Activated CD4-positive, alpha-beta memory T cell treated with anti-CD3 and anti-CD28 coated beads, Interleukin-2, amount 10 ng/mL, durations not matched to agents 7 days and 5 days (primary cell): ENCODE data around the gene PRKAG2. TPM values are rescaled to one million over a fixed set of nuclear protein-coding genes. Genes with fewer than 3 reads are reported as not detected.

ENCODE experiments used
- CTCF ChIA-PET: fragments of 350-600 bp; sonication (Branson Sonifier 250); formaldehyde crosslinking; loops from one replicate; lab custom pipeline; 2021; ENCODE audit warnings: antibody characterized with exemption, inconsistent platforms; lab: Charles Lee
- POLR2A ChIA-PET: fragments of 350-600 bp; sonication (Branson Sonifier 250); formaldehyde crosslinking; loops from one replicate; lab custom pipeline; 2021; ENCODE audit warnings: antibody characterized with exemption; lab: Charles Lee
- DNase-seq: peaks from one replicate; pipeline ENCODE4 v3.0.0-alpha.2; 2020
- H3K27ac Mint-ChIP-seq: one replicate; pipeline ENCODE4 v1.8.0; 2021; ENCODE audit warnings: mild to moderate bottlenecking, mixed read lengths
- H3K27me3 Mint-ChIP-seq: one replicate; pipeline ENCODE4 v1.8.0; 2021; ENCODE audit warnings: mixed read lengths
- H3K36me3 Mint-ChIP-seq: one replicate; pipeline ENCODE4 v1.8.0; 2021; ENCODE audit warnings: low read depth, mixed read lengths
- H3K4me1 Mint-ChIP-seq: one replicate; pipeline ENCODE4 v1.8.0; 2021; ENCODE audit warnings: mixed read lengths
- H3K4me3 Mint-ChIP-seq: one replicate; pipeline ENCODE4 v1.8.0; 2021; ENCODE audit warnings: mild to moderate bottlenecking, mixed read lengths
- H3K9me3 Mint-ChIP-seq: one replicate; pipeline ENCODE4 v1.8.0; 2021; ENCODE audit warnings: mixed read lengths
- total RNA-seq, 2 experiments: library from RNA; stranded (reverse); gene quantifications; one replicate each; pipeline ENCODE4 v1.2.3, GENCODE V29; 2021

The PRKAG2 gene
- total RNA-seq, 2 experiments from 2014 or later = 25.4 to 33.7 TPM

DNA sequence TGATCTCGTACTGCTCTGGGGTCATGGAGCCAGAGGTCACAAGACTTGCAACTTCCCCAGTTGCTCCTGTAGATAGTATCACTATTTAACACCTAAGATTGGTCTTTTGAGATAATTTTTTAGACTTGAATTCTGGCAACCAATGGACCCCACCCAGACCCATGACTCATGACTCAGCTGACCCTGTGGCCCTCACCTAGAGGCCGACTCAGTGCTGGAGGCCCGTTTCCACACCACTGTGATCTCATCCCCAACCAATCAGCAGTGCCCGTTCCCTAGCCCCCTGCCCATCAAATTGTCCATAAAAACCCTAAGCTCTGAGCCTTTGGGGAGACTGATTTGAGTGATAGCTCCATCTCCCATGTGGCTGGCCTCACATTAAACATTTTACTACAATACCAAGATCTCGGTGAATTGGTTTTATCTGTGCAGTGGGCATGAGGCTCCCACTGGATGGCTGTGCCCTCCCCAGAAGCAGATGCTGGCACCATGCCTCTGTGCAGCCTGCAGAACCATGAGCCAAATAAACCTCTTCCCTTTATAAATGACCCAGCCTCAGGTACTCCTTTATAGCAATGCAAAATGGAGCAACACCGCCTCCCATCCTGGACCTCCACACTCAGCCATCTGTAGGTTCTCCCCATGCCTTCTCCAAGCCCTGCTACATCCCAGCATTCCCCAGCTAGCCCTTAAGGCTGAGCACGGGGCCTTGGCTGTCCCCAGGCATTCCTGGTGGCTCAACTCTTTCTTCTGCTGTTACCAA is 98.8 kb downstream of the PRKAG2 start:
- Mint-ChIP-seq H3K27me3 (no peaks in the 10 kb centered on the region), H3K4me1 (peaks cover 4% of the 10 kb centered on the region), H3K27ac (no peak overlapping the region), H3K36me3 (no peaks in the 10 kb centered on the region), H3K4me3 (no peak overlapping the region), H3K9me3 (no peaks in the 10 kb centered on the region)
- ChIA-PET POLR2A (no interaction called here), CTCF (interaction anchor here (1.0 kb wide), 1 partner anchor 21 kb away, joined by 3 read pairs; no protein-coding TSS in a partner anchor)
- DNase-seq = no peak

- Mint-ChIP-seq H3K9me3 (no peaks in the 10 kb centered on the region), H3K27me3 (no peaks in the 10 kb centered on the region), H3K4me3 (no peak overlapping the region), H3K36me3 (no peaks in the 10 kb centered on the region), H3K4me1 (no peaks in the 10 kb centered on the region), H3K27ac (no peak overlapping the region)
- ChIA-PET CTCF (no interaction called here), POLR2A (no interaction called here)
- DNase-seq = no peak
These were observed 99.4 kb downstream of the PRKAG2 start for GRCh38 chr7:151777495-151777880.

DNA sequence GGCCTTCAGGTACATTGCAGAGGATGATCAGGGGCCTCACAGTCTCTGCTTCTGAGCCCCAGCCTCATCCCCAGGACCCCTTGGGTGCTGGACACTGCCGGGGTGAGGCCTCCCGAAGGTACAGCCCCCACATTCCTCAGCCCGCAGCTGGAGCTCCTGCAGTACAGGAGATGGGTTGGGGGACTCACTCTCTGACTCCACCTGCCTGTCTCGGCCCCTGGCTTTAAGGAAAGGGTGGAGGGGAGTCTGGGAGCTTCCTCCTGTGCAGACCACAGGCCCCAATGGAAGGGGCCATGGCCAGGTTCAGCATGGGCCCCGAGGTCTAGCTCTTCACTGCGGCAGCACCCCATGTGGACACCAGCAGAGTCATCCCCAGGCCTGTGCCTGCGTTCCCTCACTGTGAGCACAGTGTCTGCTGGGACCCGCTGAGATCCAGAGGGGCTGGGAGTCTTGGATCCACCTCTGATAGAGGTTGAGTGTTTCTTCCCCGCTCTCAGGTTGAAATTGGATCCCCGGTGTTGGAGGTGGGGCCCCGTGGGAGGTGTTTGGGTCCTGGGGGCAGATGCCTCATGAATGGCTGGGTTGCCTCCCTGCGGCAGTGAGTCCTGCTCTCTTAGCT is 99.9 kb downstream of the PRKAG2 start:
- Mint-ChIP-seq H3K9me3 (no peaks in the 10 kb centered on the region), H3K4me1 (no peaks in the 10 kb centered on the region), H3K27ac (no peak overlapping the region), H3K4me3 (no peak overlapping the region), H3K27me3 (no peaks in the 10 kb centered on the region), H3K36me3 (no peaks in the 10 kb centered on the region)
- ChIA-PET CTCF (no interaction called here), POLR2A (no interaction called here)
- no peak for DNase-seq

GRCh38 chr7:151776446-151776845 is 100.5 kb downstream of the PRKAG2 start:
- POLR2A ChIA-PET = no interaction called here
- no peak overlapping the region for H3K4me3 Mint-ChIP-seq
- no peaks in the 10 kb centered on the region for H3K27me3 Mint-ChIP-seq
- H3K9me3 Mint-ChIP-seq = no peaks in the 10 kb centered on the region
- H3K4me1 Mint-ChIP-seq = no peaks in the 10 kb centered on the region
- no peak for DNase-seq
- CTCF ChIA-PET = no interaction called here
- H3K36me3 Mint-ChIP-seq = no peaks in the 10 kb centered on the region
- no peak overlapping the region for H3K27ac Mint-ChIP-seq

- POLR2A ChIA-PET = no interaction called here
- H3K4me1 Mint-ChIP-seq = no peaks in the 10 kb centered on the region
- H3K9me3 Mint-ChIP-seq = no peaks in the 10 kb centered on the region
- H3K27ac Mint-ChIP-seq = no peak overlapping the region
- H3K4me3 Mint-ChIP-seq = no peak overlapping the region
- no peaks in the 10 kb centered on the region for H3K27me3 Mint-ChIP-seq
- H3K36me3 Mint-ChIP-seq = no peaks in the 10 kb centered on the region
- DNase-seq = no peak
- CTCF ChIA-PET = interaction anchor here (3.2 kb wide), 1 partner anchor 7 kb away, joined by 9 read pairs; no protein-coding TSS in a partner anchor
These were observed 101.1 kb downstream of the PRKAG2 start for GRCh38 chr7:151775547-151776443.

GRCh38 chr7:151774951-151775350 is 102.0 kb downstream of the PRKAG2 start:
- no peak overlapping the region for H3K4me3 Mint-ChIP-seq
- ChIA-PET POLR2A (no interaction called here), CTCF (interaction anchor here (3.2 kb wide), 1 partner anchor 8 kb away, joined by 9 read pairs; no protein-coding TSS in a partner anchor)
- H3K27ac Mint-ChIP-seq = no peak overlapping the region
- H3K9me3 Mint-ChIP-seq = no peaks in the 10 kb centered on the region
- peaks cover 6% of the 10 kb centered on the region for H3K4me1 Mint-ChIP-seq
- no peaks in the 10 kb centered on the region for H3K36me3 Mint-ChIP-seq
- no peaks in the 10 kb centered on the region for H3K27me3 Mint-ChIP-seq
- no peak for DNase-seq

GRCh38 chr7:151773797-151774196 is 103.1 kb downstream of the PRKAG2 start:
- Mint-ChIP-seq H3K36me3 (no peaks in the 10 kb centered on the region), H3K27ac (no peak overlapping the region), H3K27me3 (no peaks in the 10 kb centered on the region), H3K9me3 (no peaks in the 10 kb centered on the region), H3K4me1 (peaks cover 17% of the 10 kb centered on the region), H3K4me3 (no peak overlapping the region)
- ChIA-PET POLR2A (no interaction called here), CTCF (interaction anchor here (3.2 kb wide), 1 partner anchor 9 kb away, joined by 9 read pairs; no protein-coding TSS in a partner anchor)
- no peak for DNase-seq

DNA sequence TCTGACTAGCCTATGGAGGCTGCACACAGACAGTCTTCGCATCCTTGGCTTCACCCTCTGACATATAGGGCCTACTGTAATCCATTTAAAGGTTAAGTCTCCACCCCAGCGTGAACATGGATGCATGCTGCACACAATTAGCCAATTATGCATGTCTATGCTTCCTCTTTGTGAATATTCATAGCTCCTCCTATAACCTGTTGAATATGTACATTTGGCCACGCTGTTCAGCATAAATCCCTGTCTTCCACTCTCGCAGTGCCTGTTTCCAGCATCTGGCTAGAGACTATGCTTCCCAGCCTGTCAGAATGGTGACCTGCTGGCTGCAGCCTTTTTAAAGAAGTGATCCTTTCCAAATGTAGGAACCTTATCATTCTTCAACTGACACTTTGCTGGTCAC is 106.7 kb downstream of the PRKAG2 start:
- peaks cover 34% of the 10 kb centered on the region for H3K4me1 Mint-ChIP-seq
- no peaks in the 10 kb centered on the region for H3K27me3 Mint-ChIP-seq
- ChIA-PET CTCF (interaction anchor here (4.7 kb wide), 1 partner anchor 12 kb away, joined by 32 read pairs; no protein-coding TSS in a partner anchor), POLR2A (interaction anchor here (1.1 kb wide), 2 partner anchors 250 to 374 kb away, joined by 3 read pairs; no protein-coding TSS in a partner anchor)
- H3K9me3 Mint-ChIP-seq = peaks cover under 1% of the 10 kb centered on the region
- no peak for DNase-seq
- no peak overlapping the region for H3K4me3 Mint-ChIP-seq
- peak overlapping the region; percentile 15 for H3K27ac Mint-ChIP-seq
- no peaks in the 10 kb centered on the region for H3K36me3 Mint-ChIP-seq

- H3K4me1 Mint-ChIP-seq = peaks cover 34% of the 10 kb centered on the region
- peak overlapping the region; percentile 3 for H3K4me3 Mint-ChIP-seq
- DNase-seq = peak; percentile 40
- peaks cover 5% of the 10 kb centered on the region for H3K9me3 Mint-ChIP-seq
- ChIA-PET CTCF (interaction anchor here (0.9 to 4.7 kb wide), 2 partner anchors 11 to 13 kb away, joined by 3 to 32 read pairs; no protein-coding TSS in a partner anchor), POLR2A (interaction anchor here (0.7 to 2.3 kb wide), 4 partner anchors 9 to 375 kb away, joined by 3 to 6 read pairs (median 4); partner anchors contain the start of gene PRKAG2)
- no peaks in the 10 kb centered on the region for H3K36me3 Mint-ChIP-seq
- peak overlapping the region; percentile 84 for H3K27ac Mint-ChIP-seq
- H3K27me3 Mint-ChIP-seq = no peaks in the 10 kb centered on the region
These were observed 107.6 kb downstream of the PRKAG2 start for GRCh38 chr7:151769188-151769821.

- ChIA-PET POLR2A (interaction anchor here (0.7 to 2.3 kb wide), 3 partner anchors 9 to 136 kb away, joined by 4 to 8 read pairs (median 6); partner anchors contain the start of gene PRKAG2), CTCF (interaction anchor here (0.9 to 4.7 kb wide), 3 partner anchors 9 to 14 kb away, joined by 3 to 32 read pairs (median 9); no protein-coding TSS in a partner anchor)
- Mint-ChIP-seq H3K4me1 (peaks cover 34% of the 10 kb centered on the region), H3K36me3 (no peaks in the 10 kb centered on the region), H3K9me3 (peaks cover 5% of the 10 kb centered on the region), H3K27me3 (no peaks in the 10 kb centered on the region), H3K4me3 (no peak overlapping the region), H3K27ac (peak overlapping the region; percentile 84)
- DNase-seq = no peak
These were observed 108.1 kb downstream of the PRKAG2 start for GRCh38 chr7:151768805-151769187.

GRCh38 chr7:151767557-151767956 is 109.4 kb downstream of the PRKAG2 start:
- H3K9me3 Mint-ChIP-seq = peaks cover 5% of the 10 kb centered on the region
- ChIA-PET POLR2A (interaction anchor here (1.0 to 2.3 kb wide), 3 partner anchors 109 to 247 kb away, joined by 3 to 8 read pairs (median 6); partner anchors contain the start of genes PRKAG2 and RHEB), CTCF (interaction anchor here (1.1 to 4.7 kb wide), 4 partner anchors 8 to 135 kb away, joined by 3 to 32 read pairs (median 6); no protein-coding TSS in a partner anchor)
- DNase-seq = no peak
- H3K4me1 Mint-ChIP-seq = peaks cover 34% of the 10 kb centered on the region
- H3K4me3 Mint-ChIP-seq = no peak overlapping the region
- H3K27me3 Mint-ChIP-seq = no peaks in the 10 kb centered on the region
- H3K36me3 Mint-ChIP-seq = no peaks in the 10 kb centered on the region
- H3K27ac Mint-ChIP-seq = no peak overlapping the region
